Activated T-cell treated with anti-CD3 and anti-CD28 coated beads, Interleukin-2, amount 50 U/mL, for 4 hours (primary cell): ENCODE results near the gene CYSTM1. TPM values are rescaled to one million over a fixed set of nuclear protein-coding genes. Genes with fewer than 3 reads are reported as not detected.
A peak's percentile ranks its signal among the peaks of the same experiment; 100 is the strongest.

ENCODE experiments used
- ATAC-seq, 2 donors: fragments of 200-7000 bp; cut with Tn5 transposase; one replicate each; pipeline ENCODE4 v1.10.0; 2021
- DNase-seq: peaks from one replicate; pipeline ENCODE4 v3.0.0-alpha.2; 2020
- H3K27me3 Mint-ChIP-seq: one replicate; pipeline ENCODE4 v1.8.0; 2021; ENCODE audit warnings: low read depth, mixed read lengths
- H3K36me3 Mint-ChIP-seq: one replicate; pipeline ENCODE4 v1.8.0; 2022; ENCODE audit warnings: mixed read lengths; ENCODE audit not compliant: insufficient read depth
- H3K4me1 Mint-ChIP-seq: one replicate; pipeline ENCODE4 v1.8.0; 2021; ENCODE audit warnings: low read depth, mixed read lengths
- H3K4me3 Mint-ChIP-seq: one replicate; pipeline ENCODE4 v1.8.0; 2021; ENCODE audit warnings: mild to moderate bottlenecking, moderate library complexity, mixed read lengths
- H3K9me3 Mint-ChIP-seq: one replicate; pipeline ENCODE4 v1.8.0; 2021; ENCODE audit warnings: mixed read lengths
- total RNA-seq, 3 donors: library from RNA; stranded (reverse); gene quantifications; one replicate each; pipeline ENCODE4 v1.2.1, GENCODE V29; 2021

The CYSTM1 gene
- total RNA-seq, 3 donors from 2014 or later: 16.4 to 20.0 (median 17.6) TPM

DNA sequence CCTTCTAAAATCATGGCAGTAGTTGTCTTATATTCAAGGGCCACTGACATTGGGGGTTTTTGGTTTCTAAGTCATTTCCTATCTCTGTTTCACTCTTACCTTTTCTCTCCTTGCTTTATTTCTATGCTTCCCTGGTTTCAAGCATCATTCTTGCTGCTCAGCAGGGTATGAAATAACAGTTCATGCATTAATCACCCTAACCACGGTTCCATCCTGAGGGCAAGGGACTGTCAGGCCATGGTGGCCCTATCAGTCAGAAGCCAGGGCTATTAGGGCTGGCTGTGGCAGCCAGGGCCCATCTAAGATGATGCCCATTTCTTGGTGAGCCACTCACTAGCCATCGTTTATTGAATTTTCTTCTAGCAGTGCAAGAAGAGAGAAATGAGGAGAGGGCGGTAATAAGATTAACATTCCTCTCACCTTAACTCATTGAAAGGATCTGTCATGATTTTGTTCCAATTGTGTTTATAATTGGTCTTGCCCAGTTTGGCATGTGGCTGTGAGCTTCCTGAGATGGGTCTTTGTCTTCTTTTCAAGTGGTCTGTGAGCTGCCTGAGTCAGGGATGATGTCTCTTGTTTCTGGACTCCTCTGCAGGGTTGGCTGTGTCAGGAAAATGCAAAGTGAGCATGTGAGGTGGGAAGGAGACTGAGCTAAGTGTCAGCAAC, 45.2 kb downstream of the CYSTM1 start:
- Mint-ChIP-seq H3K4me3 (no peak overlapping the region), H3K27me3 (no peaks in the 10 kb centered on the region), H3K9me3 (no peaks in the 10 kb centered on the region), H3K4me1 (peaks cover 17% of the 10 kb centered on the region), H3K36me3 (no peaks in the 10 kb centered on the region)
- DNase-seq (no peak), ATAC-seq (peak; percentile 41 to 61)

DNA sequence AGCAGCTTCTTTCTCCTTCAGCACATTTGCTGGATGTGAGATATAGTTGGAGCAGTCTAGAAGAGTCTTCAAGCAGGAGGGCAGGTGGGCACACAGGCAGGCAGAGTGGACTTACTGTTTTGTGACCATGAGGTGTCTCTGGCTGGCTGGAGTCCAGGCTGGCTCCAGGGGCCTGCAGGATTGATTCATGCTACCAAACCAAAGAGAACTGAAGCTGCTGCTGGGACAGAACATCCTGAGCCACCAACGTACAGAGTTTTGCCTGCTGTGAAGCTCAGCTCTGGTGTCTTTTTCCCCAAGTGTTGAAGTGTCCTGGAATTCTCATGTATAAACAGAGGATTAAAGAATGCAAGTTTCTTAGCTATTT, 45.7 kb downstream of the CYSTM1 start:
- Mint-ChIP-seq H3K4me1 (peaks cover 17% of the 10 kb centered on the region), H3K4me3 (no peak overlapping the region), H3K27me3 (no peaks in the 10 kb centered on the region), H3K36me3 (no peaks in the 10 kb centered on the region), H3K9me3 (no peaks in the 10 kb centered on the region)
- no peak for ATAC-seq
- no peak for DNase-seq

DNA sequence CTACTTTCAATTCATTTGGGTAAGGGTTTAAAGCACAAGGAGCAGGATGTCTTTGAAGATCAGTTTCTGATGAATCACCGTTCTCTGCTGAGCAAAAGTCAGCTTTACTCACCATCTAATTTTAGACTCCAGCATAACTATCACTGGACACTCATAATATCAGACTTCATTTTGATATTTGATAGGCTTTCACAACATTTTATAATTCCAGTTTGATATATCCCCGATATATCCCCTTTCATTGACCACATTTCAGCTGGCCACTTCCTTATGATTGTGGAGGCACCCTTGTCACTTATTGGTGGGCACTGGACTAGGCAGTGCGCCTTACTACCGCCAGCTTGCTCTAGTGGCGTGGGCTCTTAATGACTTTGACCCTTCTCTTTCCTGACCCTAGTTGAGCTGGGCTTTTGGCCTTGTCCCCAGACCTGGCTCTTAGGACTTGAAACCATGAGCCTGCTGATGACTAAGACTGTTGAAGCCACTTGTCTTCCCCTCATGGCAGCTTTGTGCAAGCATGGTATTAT, 46.8 kb downstream of the CYSTM1 start:
- H3K9me3 Mint-ChIP-seq: no peaks in the 10 kb centered on the region
- H3K4me1 Mint-ChIP-seq: peaks cover 17% of the 10 kb centered on the region
- no peaks in the 10 kb centered on the region for H3K36me3 Mint-ChIP-seq
- H3K27me3 Mint-ChIP-seq: no peaks in the 10 kb centered on the region
- ATAC-seq: peak; percentile 64
- no peak overlapping the region for H3K4me3 Mint-ChIP-seq
- no peak for DNase-seq

- peaks cover 17% of the 10 kb centered on the region for H3K4me1 Mint-ChIP-seq
- H3K9me3 Mint-ChIP-seq: no peaks in the 10 kb centered on the region
- H3K36me3 Mint-ChIP-seq: no peaks in the 10 kb centered on the region
- DNase-seq (no peak), ATAC-seq (no peak)
- H3K4me3 Mint-ChIP-seq: no peak overlapping the region
- no peaks in the 10 kb centered on the region for H3K27me3 Mint-ChIP-seq
Measured at GRCh38 chr5:140222416-140222815, 47.4 kb downstream of the CYSTM1 start.

GRCh38 chr5:140223567-140223966, 48.6 kb downstream of the CYSTM1 start:
- H3K9me3 Mint-ChIP-seq: no peaks in the 10 kb centered on the region
- peaks cover 17% of the 10 kb centered on the region for H3K4me1 Mint-ChIP-seq
- H3K27me3 Mint-ChIP-seq: no peaks in the 10 kb centered on the region
- DNase-seq (no peak), ATAC-seq (no peak)
- no peaks in the 10 kb centered on the region for H3K36me3 Mint-ChIP-seq
- no peak overlapping the region for H3K4me3 Mint-ChIP-seq

DNA sequence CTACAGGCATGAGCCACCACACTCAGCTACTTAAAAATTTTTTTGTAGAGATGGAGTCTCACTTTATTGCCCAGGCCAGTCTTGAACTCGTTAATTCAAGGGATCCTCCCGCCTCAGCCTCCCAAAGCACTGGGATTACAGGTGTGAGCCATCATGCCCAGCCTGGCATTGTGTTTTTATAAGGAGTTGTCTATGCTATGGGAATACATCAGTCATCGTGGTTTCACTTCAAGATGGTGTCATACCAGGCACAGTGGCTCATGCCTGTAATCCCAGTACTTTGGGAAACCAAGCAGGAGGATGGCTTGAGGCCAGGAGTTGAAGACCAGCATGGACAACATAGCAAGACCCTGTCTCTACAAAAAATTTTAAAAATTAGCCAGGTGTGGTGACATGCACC, 49.7 kb downstream of the CYSTM1 start:
- no peak for DNase-seq
- H3K36me3 Mint-ChIP-seq: no peaks in the 10 kb centered on the region
- no peak for ATAC-seq
- no peak overlapping the region for H3K4me3 Mint-ChIP-seq
- no peaks in the 10 kb centered on the region for H3K27me3 Mint-ChIP-seq
- peaks cover 17% of the 10 kb centered on the region for H3K4me1 Mint-ChIP-seq
- H3K9me3 Mint-ChIP-seq: no peaks in the 10 kb centered on the region

- H3K36me3 Mint-ChIP-seq: no peaks in the 10 kb centered on the region
- no peak for ATAC-seq
Measured at GRCh38 chr5:140225396-140225795, 50.4 kb downstream of the CYSTM1 start.

GRCh38 chr5:140227046-140227445, 52.1 kb downstream of the CYSTM1 start:
- no peak for ATAC-seq
- Mint-ChIP-seq H3K9me3 (no peaks in the 10 kb centered on the region), H3K4me3 (no peak overlapping the region), H3K36me3 (peaks cover 3% of the 10 kb centered on the region), H3K27me3 (no peaks in the 10 kb centered on the region), H3K4me1 (peaks cover 3% of the 10 kb centered on the region)
- no peak for DNase-seq

More at GRCh38 chr5:140225396-140225795, 50.4 kb downstream of the CYSTM1 start:
- no peaks in the 10 kb centered on the region for H3K9me3 Mint-ChIP-seq
- H3K4me3 Mint-ChIP-seq: no peak overlapping the region
- no peak for DNase-seq
- peaks cover 12% of the 10 kb centered on the region for H3K4me1 Mint-ChIP-seq
- H3K27me3 Mint-ChIP-seq: no peaks in the 10 kb centered on the region

- DNase-seq (no peak), ATAC-seq (no peak)
- H3K36me3 Mint-ChIP-seq: peaks cover 3% of the 10 kb centered on the region
- no peaks in the 10 kb centered on the region for H3K9me3 Mint-ChIP-seq
- no peaks in the 10 kb centered on the region for H3K4me1 Mint-ChIP-seq
- no peak overlapping the region for H3K4me3 Mint-ChIP-seq
- H3K27me3 Mint-ChIP-seq: no peaks in the 10 kb centered on the region
Measured at GRCh38 chr5:140228364-140228837, 53.4 kb downstream of the CYSTM1 start.

DNA sequence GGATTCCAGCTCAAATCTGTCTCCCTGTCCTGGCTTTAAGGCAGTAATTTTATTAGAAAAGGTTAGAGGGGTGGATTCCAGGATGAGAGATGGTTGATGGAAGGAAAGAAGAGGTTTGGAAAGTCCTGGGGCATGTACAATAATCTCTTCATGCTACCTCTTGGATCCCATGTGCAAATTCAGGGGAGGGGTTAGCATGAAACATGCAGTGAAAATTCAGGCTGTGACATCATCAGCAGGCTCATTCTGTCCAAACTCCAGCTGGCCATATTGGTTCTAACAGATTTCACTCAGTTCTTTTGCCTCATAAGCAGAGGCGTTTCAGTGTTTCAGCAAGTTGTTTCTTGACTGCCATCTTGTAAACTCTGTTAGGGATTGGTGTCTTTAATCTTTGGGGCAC, 55.4 kb downstream of the CYSTM1 start:
- no peak for DNase-seq
- no peak for ATAC-seq
- Mint-ChIP-seq H3K4me3 (no peak overlapping the region), H3K9me3 (no peaks in the 10 kb centered on the region), H3K27me3 (no peaks in the 10 kb centered on the region), H3K36me3 (peaks cover 3% of the 10 kb centered on the region), H3K4me1 (no peaks in the 10 kb centered on the region)

- H3K9me3 Mint-ChIP-seq: no peaks in the 10 kb centered on the region
- H3K27me3 Mint-ChIP-seq: no peaks in the 10 kb centered on the region
- H3K4me3 Mint-ChIP-seq: no peak overlapping the region
- peaks cover 3% of the 10 kb centered on the region for H3K36me3 Mint-ChIP-seq
- DNase-seq: no peak
- ATAC-seq: no peak
- H3K4me1 Mint-ChIP-seq: no peaks in the 10 kb centered on the region
Measured at GRCh38 chr5:140232731-140233130, 57.7 kb downstream of the CYSTM1 start.

- no peaks in the 10 kb centered on the region for H3K27me3 Mint-ChIP-seq
- H3K4me3 Mint-ChIP-seq: no peak overlapping the region
- H3K9me3 Mint-ChIP-seq: no peaks in the 10 kb centered on the region
- no peak for DNase-seq
- H3K4me1 Mint-ChIP-seq: no peaks in the 10 kb centered on the region
- no peak for ATAC-seq
- H3K36me3 Mint-ChIP-seq: peaks cover 3% of the 10 kb centered on the region
Measured at GRCh38 chr5:140234377-140234989, 59.5 kb downstream of the CYSTM1 start.

DNA sequence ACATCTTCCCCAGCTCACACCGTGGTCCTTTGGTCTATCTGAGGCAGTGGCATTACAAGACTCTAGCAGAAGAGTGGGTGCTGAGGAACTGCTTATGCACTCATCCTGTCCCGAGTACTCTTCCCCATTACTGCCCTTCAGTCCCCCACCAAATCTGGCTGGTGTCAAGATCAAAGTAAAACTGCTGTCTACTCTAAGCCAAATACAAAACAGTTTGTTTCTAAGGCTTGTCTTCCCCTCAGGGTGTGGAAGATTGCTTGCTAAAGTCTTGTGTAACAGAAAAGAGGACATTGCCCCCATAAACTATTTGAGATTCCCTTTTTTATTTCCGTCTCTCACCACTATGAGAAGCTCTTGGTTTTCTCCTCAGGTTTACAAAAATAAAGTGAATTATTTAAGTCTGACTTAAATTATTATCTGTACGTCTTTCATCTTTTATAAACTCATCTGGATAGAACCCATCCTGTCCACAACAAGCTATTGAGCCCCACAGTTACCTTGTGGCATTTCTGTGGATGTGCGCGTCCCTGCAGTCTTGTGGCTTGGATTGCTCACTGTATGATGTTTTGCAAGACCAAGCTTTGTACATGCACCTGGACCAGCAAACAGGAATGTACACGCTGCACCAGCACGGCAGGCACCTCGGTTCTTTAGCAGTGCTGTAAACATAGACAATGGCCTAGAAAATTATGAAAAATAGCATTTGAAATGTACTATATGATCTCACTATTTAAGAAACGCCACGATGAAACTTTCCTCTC, 61.0 kb downstream of the CYSTM1 start:
- ATAC-seq: no peak
- H3K9me3 Mint-ChIP-seq: no peaks in the 10 kb centered on the region
- peaks cover 3% of the 10 kb centered on the region for H3K36me3 Mint-ChIP-seq
- DNase-seq: no peak
- H3K4me1 Mint-ChIP-seq: no peaks in the 10 kb centered on the region
- H3K27me3 Mint-ChIP-seq: no peaks in the 10 kb centered on the region
- no peak overlapping the region for H3K4me3 Mint-ChIP-seq

DNA sequence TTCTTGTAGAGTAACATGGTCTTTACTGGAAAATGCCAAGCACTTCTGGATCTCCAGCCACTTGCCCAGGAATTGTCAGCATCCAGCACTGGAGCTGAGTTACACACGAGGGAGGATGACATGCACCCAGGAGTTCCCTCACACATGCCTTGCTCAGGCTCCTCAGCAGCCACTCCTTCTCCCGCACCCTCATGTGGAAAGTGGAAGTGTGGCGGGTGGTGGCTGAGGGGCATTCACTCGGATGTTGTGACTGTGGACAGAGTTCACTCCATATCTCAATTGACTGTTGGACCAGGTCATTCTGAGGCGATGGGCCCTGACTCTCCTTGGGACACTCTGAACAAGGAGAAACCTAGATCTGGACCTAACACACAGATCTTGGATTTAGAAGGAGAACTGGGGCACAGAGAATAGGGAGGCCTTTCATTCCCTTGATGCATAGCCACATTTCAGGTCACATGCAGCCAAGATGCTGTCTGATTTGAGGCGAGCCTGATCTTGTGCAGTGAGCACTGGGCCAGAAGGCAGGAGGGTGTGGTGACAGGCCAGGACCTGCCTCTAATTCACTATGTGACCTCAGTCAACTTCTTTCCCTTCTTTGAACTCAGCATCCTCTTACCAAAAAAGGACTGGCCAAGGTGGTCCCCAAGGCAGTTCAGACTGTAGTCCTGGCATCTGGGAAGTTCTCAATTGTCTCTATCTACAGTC, 62.1 kb downstream of the CYSTM1 start:
- Mint-ChIP-seq H3K4me3 (no peak overlapping the region), H3K4me1 (no peaks in the 10 kb centered on the region), H3K9me3 (no peaks in the 10 kb centered on the region), H3K27me3 (no peaks in the 10 kb centered on the region), H3K36me3 (no peaks in the 10 kb centered on the region)
- ATAC-seq (no peak), DNase-seq (no peak)
